GM10248 (cell line): ENCODE measurements around the gene CADM2.

ENCODE experiments used
- CTCF ChIA-PET: fragments of 300-600 bp; sonication (Branson Sonifier 250); formaldehyde crosslinking; extraction: SDS; loops from one replicate; lab custom pipeline; 2021; ENCODE audit warnings: antibody characterized with exemption; lab: Yijun Ruan, JAX
- POLR2A ChIA-PET: fragments of 350-650 bp; sonication (Branson Sonifier 250); formaldehyde crosslinking; extraction: SDS; loops from one replicate; lab custom pipeline; 2020; ENCODE audit warnings: antibody characterized with exemption; lab: Yijun Ruan, JAX
- DNase-seq: peaks from one replicate; pipeline ENCODE4 v3.0.0; 2012; ENCODE audit errors: extremely low spot score
- TF ChIP-seq, protein P1 (sequence below): IDR thresholded peaks from 2 replicates; pipeline ENCODE4 v1.5.1; 2012; ENCODE audit warnings: mild to moderate bottlenecking, low read depth; ENCODE audit errors: extremely low read depth, missing control alignments, control extremely low read depth

CADM2 gene

DNA sequence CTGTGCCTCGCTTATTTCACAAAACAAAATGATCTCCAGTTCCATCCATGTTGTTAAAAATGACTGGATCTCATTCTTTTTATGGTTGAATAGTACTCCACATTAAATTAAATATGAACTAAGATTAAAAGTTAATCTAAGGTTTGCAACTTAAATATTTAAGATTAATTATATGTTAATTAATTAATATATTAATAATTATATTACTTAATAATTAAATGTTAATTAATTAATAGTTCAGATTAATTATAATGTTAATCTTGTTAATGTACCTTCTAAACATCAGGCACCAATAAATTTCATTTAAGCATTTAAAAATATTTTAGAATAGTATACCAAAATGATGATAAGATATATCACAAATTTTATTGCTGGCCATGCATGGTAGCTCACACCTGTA is 971.9 kb downstream of the CADM2 start:
- TF ChIP-seq, protein P1, sequence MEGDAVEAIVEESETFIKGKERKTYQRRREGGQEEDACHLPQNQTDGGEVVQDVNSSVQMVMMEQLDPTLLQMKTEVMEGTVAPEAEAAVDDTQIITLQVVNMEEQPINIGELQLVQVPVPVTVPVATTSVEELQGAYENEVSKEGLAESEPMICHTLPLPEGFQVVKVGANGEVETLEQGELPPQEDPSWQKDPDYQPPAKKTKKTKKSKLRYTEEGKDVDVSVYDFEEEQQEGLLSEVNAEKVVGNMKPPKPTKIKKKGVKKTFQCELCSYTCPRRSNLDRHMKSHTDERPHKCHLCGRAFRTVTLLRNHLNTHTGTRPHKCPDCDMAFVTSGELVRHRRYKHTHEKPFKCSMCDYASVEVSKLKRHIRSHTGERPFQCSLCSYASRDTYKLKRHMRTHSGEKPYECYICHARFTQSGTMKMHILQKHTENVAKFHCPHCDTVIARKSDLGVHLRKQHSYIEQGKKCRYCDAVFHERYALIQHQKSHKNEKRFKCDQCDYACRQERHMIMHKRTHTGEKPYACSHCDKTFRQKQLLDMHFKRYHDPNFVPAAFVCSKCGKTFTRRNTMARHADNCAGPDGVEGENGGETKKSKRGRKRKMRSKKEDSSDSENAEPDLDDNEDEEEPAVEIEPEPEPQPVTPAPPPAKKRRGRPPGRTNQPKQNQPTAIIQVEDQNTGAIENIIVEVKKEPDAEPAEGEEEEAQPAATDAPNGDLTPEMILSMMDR: no peak
- ChIA-PET POLR2A (no interaction called here), CTCF (no interaction called here)
- DNase-seq: no peak

DNA sequence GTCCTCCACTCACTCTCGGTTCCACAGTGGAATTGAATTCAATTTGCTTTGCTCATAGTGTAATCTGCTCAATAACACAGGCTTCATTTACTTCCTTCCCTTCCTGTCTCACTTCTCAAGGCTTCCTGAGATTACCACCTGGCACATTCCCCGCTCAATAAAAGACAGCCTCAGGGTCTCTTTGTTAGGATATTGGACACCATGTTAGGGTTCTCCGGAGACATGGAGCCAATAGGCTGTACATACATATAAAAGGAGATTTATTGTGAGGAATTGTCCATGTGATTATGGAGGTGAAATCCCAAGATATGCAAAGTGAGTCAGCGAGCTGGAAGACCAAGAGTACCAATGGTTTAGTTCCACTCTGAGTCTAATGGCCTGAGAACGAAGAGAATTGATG is 974.5 kb downstream of the CADM2 start:
- CTCF ChIA-PET: interaction anchor here (1.2 kb wide), 1 partner anchor 29 kb away, joined by 3 read pairs; no protein-coding TSS in a partner anchor
- TF ChIP-seq, protein P1: no peak
- POLR2A ChIA-PET: no interaction called here
- DNase-seq: no peak

DNA sequence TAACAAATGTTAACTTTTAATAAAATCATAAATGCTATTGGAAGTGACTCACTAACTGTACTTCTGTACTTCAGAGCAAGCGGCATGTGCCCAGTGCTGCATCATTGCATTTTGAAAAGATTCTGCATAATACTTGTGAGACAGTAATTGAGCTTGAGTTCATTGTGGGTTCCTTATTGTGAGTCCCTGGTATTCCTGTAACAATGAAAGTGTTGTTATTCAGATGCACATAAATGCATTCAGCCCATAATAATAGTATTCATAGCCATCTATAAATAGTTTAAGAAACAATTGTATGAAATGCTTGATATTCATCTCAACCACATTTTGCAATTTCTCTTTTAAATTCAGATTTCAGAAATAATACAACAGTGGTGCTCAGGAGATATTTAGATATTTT is 976.4 kb downstream of the CADM2 start:
- CTCF ChIA-PET: no interaction called here
- POLR2A ChIA-PET: no interaction called here
- no peak for DNase-seq
- TF ChIP-seq, protein P1: no peak

DNA sequence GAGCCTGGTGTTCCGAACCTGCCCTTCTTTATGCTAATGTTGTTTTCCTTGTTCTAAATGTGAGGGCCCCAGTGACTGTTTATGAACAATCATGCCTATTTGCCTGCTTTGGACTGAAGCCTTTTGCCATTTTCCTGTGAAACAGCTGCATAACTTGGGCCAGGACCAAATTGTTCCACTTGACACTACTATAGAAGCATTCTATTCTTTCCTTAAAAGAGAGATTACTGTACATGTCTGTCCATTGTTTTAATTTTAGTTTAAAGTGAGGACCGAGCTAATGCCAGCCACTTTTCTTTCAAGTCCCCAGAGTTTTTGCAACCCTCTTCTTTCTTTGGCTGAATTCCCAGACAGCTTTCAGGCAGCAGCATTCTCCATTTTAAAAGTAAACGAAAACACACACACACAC is 980.3 kb downstream of the CADM2 start:
- POLR2A ChIA-PET: no interaction called here
- no peak for DNase-seq
- TF ChIP-seq, protein P1: no peak
- CTCF ChIA-PET: no interaction called here

DNA sequence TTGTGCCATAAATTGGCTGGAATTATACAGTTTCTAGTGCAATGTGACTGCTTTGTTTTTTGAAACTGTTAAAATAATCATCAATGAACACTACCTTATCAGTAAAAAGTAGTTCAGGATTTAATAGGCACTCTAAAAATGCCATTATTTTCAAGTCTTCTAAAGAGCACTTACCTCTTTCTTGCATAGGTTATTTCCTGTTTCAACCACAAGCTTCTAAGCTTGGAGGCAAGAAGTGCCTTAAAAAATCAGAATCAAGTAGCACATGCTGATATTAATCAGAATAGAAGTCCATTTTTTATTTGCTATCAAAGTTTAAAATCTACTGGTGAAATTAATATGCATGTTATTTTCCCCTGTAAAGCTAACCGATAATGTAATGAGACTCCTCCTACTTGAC is 991.6 kb downstream of the CADM2 start:
- TF ChIP-seq, protein P1: no peak
- POLR2A ChIA-PET: no interaction called here
- CTCF ChIA-PET: no interaction called here
- no peak for DNase-seq

DNA sequence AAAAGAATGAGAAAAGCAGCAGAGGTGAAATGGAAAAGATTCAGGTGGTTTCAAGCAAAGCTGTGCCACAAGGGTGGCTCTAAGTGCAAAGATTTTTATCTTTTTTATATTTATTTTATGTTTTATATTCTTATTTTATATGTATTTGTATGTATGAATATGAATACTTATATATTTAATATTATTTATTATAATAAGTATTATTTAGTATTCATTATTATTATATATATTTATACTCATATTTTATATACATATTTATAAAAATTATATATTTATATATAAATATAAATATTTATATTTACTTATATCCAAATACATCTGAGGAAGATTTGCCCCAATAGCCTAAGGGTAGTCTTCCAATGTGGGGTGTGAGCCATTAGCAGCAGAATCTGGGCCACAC is 1002.0 kb downstream of the CADM2 start:
- TF ChIP-seq, protein P1: no peak
- POLR2A ChIA-PET: no interaction called here

More for the DNA sequence above, 1002.0 kb downstream of the CADM2 start:
- no peak for DNase-seq
- CTCF ChIA-PET: no interaction called here
